Measurements from ENCODE around the gene ANTXRL. TPM values are rescaled to one million over a fixed set of nuclear protein-coding genes. Genes with fewer than 3 reads are reported as not detected.

The ANTXRL gene
- total and polyA plus RNA-seq, 7 donors = 0.06 TPM; not detected in 6

- no peak overlapping the region for H3K4me3 ChIP-seq
- intact Hi-C loops (cut with DNase I) = loop anchor here in 1 of 2 donors (10.0 kb wide), 1 partner anchor 98 kb away; no protein-coding TSS in a partner anchor
- no peaks in the 10 kb centered on the region for H3K9me3 ChIP-seq
- no peaks in the 10 kb centered on the region for H3K27me3 ChIP-seq (ENCODE audit: insufficient read depth in 3 of 3, low read length in 2 of 3)
- WGBS, 3 donors = 64 to 77% (median 73%) methylated on average over 4 of the region's 4 CpGs
- TF ChIP-seq, protein P1, sequence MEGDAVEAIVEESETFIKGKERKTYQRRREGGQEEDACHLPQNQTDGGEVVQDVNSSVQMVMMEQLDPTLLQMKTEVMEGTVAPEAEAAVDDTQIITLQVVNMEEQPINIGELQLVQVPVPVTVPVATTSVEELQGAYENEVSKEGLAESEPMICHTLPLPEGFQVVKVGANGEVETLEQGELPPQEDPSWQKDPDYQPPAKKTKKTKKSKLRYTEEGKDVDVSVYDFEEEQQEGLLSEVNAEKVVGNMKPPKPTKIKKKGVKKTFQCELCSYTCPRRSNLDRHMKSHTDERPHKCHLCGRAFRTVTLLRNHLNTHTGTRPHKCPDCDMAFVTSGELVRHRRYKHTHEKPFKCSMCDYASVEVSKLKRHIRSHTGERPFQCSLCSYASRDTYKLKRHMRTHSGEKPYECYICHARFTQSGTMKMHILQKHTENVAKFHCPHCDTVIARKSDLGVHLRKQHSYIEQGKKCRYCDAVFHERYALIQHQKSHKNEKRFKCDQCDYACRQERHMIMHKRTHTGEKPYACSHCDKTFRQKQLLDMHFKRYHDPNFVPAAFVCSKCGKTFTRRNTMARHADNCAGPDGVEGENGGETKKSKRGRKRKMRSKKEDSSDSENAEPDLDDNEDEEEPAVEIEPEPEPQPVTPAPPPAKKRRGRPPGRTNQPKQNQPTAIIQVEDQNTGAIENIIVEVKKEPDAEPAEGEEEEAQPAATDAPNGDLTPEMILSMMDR (IDR thresholded peaks at IDR 0.05) = no peak
- H3K27ac ChIP-seq = no peak overlapping the region
- DNase-seq = no peak
- ATAC-seq = no peak
- no peaks in the 10 kb centered on the region for H3K4me1 ChIP-seq
- H3K36me3 ChIP-seq (ENCODE audit: insufficient read depth in 1 of 2, low read depth in 1 of 2) = no peaks in the 10 kb centered on the region
Observed at GRCh38 chr10:46323176-46323575, 36.4 kb downstream of the ANTXRL start.

DNA sequence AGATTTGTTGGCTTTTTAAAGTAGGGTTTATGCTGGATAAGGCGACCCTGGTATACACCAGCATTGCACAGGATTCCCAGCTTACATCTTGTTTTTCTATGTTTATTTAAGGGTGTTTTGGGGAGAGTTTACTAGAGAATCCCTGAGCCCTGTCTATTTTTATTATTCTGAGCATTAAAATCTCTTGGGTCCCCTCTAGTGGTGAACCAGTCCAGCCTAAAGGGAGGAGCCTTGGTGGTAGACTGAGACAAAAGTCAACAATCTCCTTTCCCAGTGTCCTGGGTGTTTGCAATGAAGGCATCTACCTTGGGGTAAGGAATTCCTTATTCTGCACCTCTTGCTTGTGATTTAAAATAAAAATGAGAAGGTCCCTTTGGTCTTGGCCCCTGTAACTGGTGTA is 38.2 kb downstream of the ANTXRL start:
- DNase-seq (no peak), ATAC-seq (no peak)
- Histone ChIP-seq H3K4me3 (no peak overlapping the region), H3K27ac (no peak overlapping the region), H3K9me3 (no peaks in the 10 kb centered on the region), H3K36me3 (ENCODE audit: insufficient read depth in 1 of 2, low read depth in 1 of 2) (no peaks in the 10 kb centered on the region), H3K4me1 (no peaks in the 10 kb centered on the region), H3K27me3 (ENCODE audit: insufficient read depth in 3 of 3, low read length in 2 of 3) (no peaks in the 10 kb centered on the region)
- TF ChIP-seq, protein P1 (IDR thresholded peaks at IDR 0.05) = peak; percentile 26
- 83 to 92% (median 84%) methylated on average over 1 of the region's 1 CpG for WGBS, 3 donors
- intact Hi-C loops (cut with DNase I) = loop anchor here in 1 of 2 donors (10.0 kb wide), 1 partner anchor 100 kb away; no protein-coding TSS in a partner anchor

- WGBS, 3 donors = 31 to 38% (median 34%) methylated on average over 1 of the region's 1 CpG
- Histone ChIP-seq H3K27me3 (ENCODE audit: insufficient read depth in 3 of 3, low read length in 2 of 3) (no peaks in the 10 kb centered on the region), H3K36me3 (ENCODE audit: insufficient read depth in 1 of 2, low read depth in 1 of 2) (no peaks in the 10 kb centered on the region), H3K27ac (no peak overlapping the region), H3K9me3 (no peaks in the 10 kb centered on the region), H3K4me1 (no peaks in the 10 kb centered on the region), H3K4me3 (no peak overlapping the region)
- ATAC-seq = no peak
- intact Hi-C loops (cut with DNase I) = loop anchor here in 1 of 2 donors (10.0 kb wide), 1 partner anchor 101 kb away; no protein-coding TSS in a partner anchor
- no peak for DNase-seq
- TF ChIP-seq, protein P1 (IDR thresholded peaks at IDR 0.05) = no peak
Observed at GRCh38 chr10:46326066-46326465, 39.3 kb downstream of the ANTXRL start.

DNA sequence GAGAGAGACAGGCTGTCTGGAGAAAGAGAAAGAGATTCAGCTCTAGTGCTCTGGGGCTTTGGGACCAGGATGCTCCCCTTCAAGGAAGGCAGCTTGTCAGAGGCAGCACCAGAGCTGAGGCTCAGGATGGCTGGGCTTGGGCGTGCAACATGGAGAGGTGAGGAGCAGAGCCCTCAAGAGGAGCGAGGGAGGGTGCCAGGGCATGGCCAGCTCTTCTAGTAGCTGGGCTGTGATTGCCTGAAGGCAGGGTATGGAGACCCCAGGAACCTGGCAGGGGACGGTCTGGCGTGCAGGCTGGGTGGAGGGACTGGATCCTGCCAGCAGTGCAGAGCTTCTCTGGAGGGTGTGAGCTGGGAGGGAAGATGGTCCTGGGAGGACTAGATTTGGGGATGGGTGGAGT is 40.2 kb downstream of the ANTXRL start:
- TF ChIP-seq, protein P1 (IDR thresholded peaks at IDR 0.05) = no peak
- intact Hi-C loops (cut with DNase I) = loop anchor here in 1 of 2 donors (10.0 kb wide), 1 partner anchor 102 kb away; no protein-coding TSS in a partner anchor
- Histone ChIP-seq H3K4me1 (no peaks in the 10 kb centered on the region), H3K9me3 (no peaks in the 10 kb centered on the region), H3K27me3 (ENCODE audit: insufficient read depth in 3 of 3, low read length in 2 of 3) (no peaks in the 10 kb centered on the region), H3K4me3 (no peak overlapping the region), H3K27ac (no peak overlapping the region), H3K36me3 (ENCODE audit: insufficient read depth in 1 of 2, low read depth in 1 of 2) (no peaks in the 10 kb centered on the region)
- ATAC-seq (no peak), DNase-seq (no peak)
- WGBS, 3 donors = 89 to 92% (median 90%) methylated on average over 4 of the region's 4 CpGs

DNA sequence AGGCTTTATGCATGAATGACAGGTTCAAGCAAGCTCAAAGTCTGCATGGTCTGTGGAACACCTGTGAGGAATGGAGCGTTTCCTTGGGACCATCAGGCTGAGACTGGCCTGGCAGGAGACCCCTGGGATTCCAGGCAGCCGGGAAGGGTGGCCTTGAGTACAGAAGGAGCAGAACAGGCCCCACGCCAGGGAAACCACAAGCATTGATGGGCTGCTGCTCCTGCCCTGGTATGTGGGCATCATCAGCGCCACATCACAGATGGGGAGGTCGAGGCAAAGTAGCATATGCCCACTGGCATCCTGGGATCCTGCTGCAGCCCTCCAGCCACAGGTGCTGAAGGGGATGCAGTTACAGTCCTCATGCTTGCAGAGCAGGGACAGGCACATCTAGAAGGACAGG is 40.9 kb downstream of the ANTXRL start:
- H3K27ac ChIP-seq = no peak overlapping the region
- H3K4me1 ChIP-seq = no peaks in the 10 kb centered on the region
- TF ChIP-seq, protein P1 (IDR thresholded peaks at IDR 0.05) = no peak
- ATAC-seq (no peak), DNase-seq (no peak)
- H3K4me3 ChIP-seq = no peak overlapping the region
- intact Hi-C loops (cut with DNase I) = loop anchor here in 1 of 2 donors (10.0 kb wide), 1 partner anchor 103 kb away; no protein-coding TSS in a partner anchor
- 85 to 88% (median 88%) methylated on average over 5 of the region's 5 CpGs for WGBS, 3 donors
- no peaks in the 10 kb centered on the region for H3K36me3 ChIP-seq (ENCODE audit: insufficient read depth in 1 of 2, low read depth in 1 of 2)
- no peaks in the 10 kb centered on the region for H3K27me3 ChIP-seq (ENCODE audit: insufficient read depth in 3 of 3, low read length in 2 of 3)
- no peaks in the 10 kb centered on the region for H3K9me3 ChIP-seq
